Mesenchymal stem cell (in vitro differentiated cells and primary cell): ENCODE results near the gene EML5.

Source experiments
- DNase-seq: peaks from one replicate; pipeline ENCODE4 v3.0.0-alpha.2; 2013
- H2AFZ ChIP-seq: one replicate; pipeline ENCODE4 v1.6.1; 2013; ENCODE audit warnings: low read depth, mild to moderate bottlenecking, control low read depth, inconsistent platforms, low read length, moderate library complexity
- H2AK5ac ChIP-seq: 2 replicates; pipeline ENCODE4 v1.6.1; 2013; ENCODE audit warnings: low read length, moderate library complexity, mild to moderate bottlenecking, inconsistent platforms; ENCODE audit not compliant: severe bottlenecking
- H2BK120ac ChIP-seq: one replicate; pipeline ENCODE4 v1.6.1; 2013; ENCODE audit warnings: low read depth, mild to moderate bottlenecking, inconsistent platforms, low read length, moderate library complexity
- H2BK12ac ChIP-seq, 2 experiments: one replicate each; pipeline ENCODE4 v1.6.1; 2013; ENCODE audit warnings: inconsistent platforms in 2 of 2, low read length in 2 of 2, mild to moderate bottlenecking in 2 of 2, moderate library complexity in 2 of 2, control low read depth in 1 of 2
- H2BK15ac ChIP-seq: one replicate; pipeline ENCODE4 v1.6.1; 2013; ENCODE audit warnings: mild to moderate bottlenecking, low read depth, inconsistent platforms; ENCODE audit not compliant: poor library complexity, severe bottlenecking
- H2BK5ac ChIP-seq: 2 replicates; pipeline ENCODE4 v1.6.1; 2013; ENCODE audit warnings: low read depth, mild to moderate bottlenecking, low read length, control low read depth, inconsistent platforms; ENCODE audit not compliant: poor library complexity, severe bottlenecking
- H3K14ac ChIP-seq, 2 experiments: one replicate each; pipeline ENCODE4 v1.6.1; 2013; ENCODE audit warnings: inconsistent platforms in 2 of 2, low read length in 2 of 2, control low read depth in 1 of 2, mild to moderate bottlenecking in 1 of 2, moderate library complexity in 1 of 2
- H3K18ac ChIP-seq, 2 experiments: one replicate each; pipeline ENCODE4 v1.6.1; 2013; ENCODE audit warnings: inconsistent platforms in 2 of 2, low read length in 2 of 2, control low read depth in 1 of 2, low read depth in 1 of 2, mild to moderate bottlenecking in 1 of 2
- H3K23ac ChIP-seq, 2 experiments: one replicate each; pipeline ENCODE4 v1.6.1; 2013; ENCODE audit warnings: inconsistent platforms in 2 of 2, low read length in 2 of 2, mild to moderate bottlenecking in 2 of 2, moderate library complexity in 2 of 2, control low read depth in 1 of 2
- H3K27ac ChIP-seq: 2 replicates; pipeline ENCODE4 v1.5.1; 2013; ENCODE audit warnings: mild to moderate bottlenecking, moderate library complexity, low read length, control low read depth, inconsistent platforms; ENCODE audit not compliant: poor library complexity, severe bottlenecking
- H3K27me3 ChIP-seq, 2 experiments: 2 replicates each; pipeline versions ENCODE4 v1.6.1 to v1.7.0; 2013; ENCODE audit warnings: low read length in 2 of 2, mild to moderate bottlenecking in 2 of 2, moderate library complexity in 2 of 2, control low read depth in 1 of 2, inconsistent platforms in 1 of 2; ENCODE audit not compliant: control insufficient read depth in 1 of 2, insufficient read depth in 1 of 2
- H3K36me3 ChIP-seq, 2 experiments: 2 replicates each; pipeline versions ENCODE4 v1.6.1 to v1.7.0; 2013; ENCODE audit warnings: low read length in 2 of 2, control low read depth in 1 of 2, inconsistent platforms in 1 of 2, low read depth in 1 of 2, mild to moderate bottlenecking in 1 of 2; ENCODE audit not compliant: insufficient read depth in 2 of 2, control insufficient read depth in 1 of 2
- H3K4ac ChIP-seq, 2 experiments: one replicate each; pipeline ENCODE4 v1.6.1; 2013; ENCODE audit warnings: inconsistent platforms in 2 of 2, low read length in 2 of 2, mild to moderate bottlenecking in 2 of 2, moderate library complexity in 2 of 2, control low read depth in 1 of 2, low read depth in 1 of 2
- H3K4me1 ChIP-seq: 2 replicates; pipeline ENCODE4 v1.6.1; 2013; ENCODE audit warnings: low read depth, low read length, control low read depth; ENCODE audit not compliant: control insufficient read depth, insufficient read depth
- H3K4me2 ChIP-seq: 2 replicates; pipeline ENCODE4 v1.6.1; 2013; ENCODE audit warnings: low read length, mild to moderate bottlenecking, inconsistent platforms; ENCODE audit not compliant: poor library complexity, severe bottlenecking
- H3K4me3 ChIP-seq, 2 experiments: 2 replicates each; pipeline versions ENCODE4 v1.5.1 to v1.7.0; 2013; ENCODE audit warnings: low read length in 2 of 2, mild to moderate bottlenecking in 2 of 2, control low read depth in 1 of 2, low read depth in 1 of 2; ENCODE audit not compliant: insufficient read depth in 1 of 2
- H3K79me1 ChIP-seq: replicated peaks from 2 replicates; pipeline ENCODE4 v1.6.1; 2013; ENCODE audit warnings: mild to moderate bottlenecking, control low read depth, low read length, inconsistent platforms; ENCODE audit not compliant: poor library complexity, severe bottlenecking
- H3K9ac ChIP-seq: 2 replicates; pipeline ENCODE4 v1.7.0; 2013; ENCODE audit warnings: mild to moderate bottlenecking, low read length, moderate library complexity
- H3K9me3 ChIP-seq: 2 replicates; pipeline ENCODE4 v1.7.0; 2013; ENCODE audit warnings: mild to moderate bottlenecking, low read length; ENCODE audit not compliant: control insufficient read depth
- H4K8ac ChIP-seq: one replicate; pipeline ENCODE4 v1.6.1; 2013; ENCODE audit warnings: inconsistent platforms, mild to moderate bottlenecking, low read length, moderate library complexity
- H4K91ac ChIP-seq: one replicate; pipeline ENCODE4 v1.6.1; 2013; ENCODE audit warnings: mild to moderate bottlenecking, low read length, inconsistent platforms
- WGBS: methylation state at CpG from one replicate; pipeline ENCODE4 v1.1.7; 2013; ENCODE audit warnings: mixed read lengths; 5-methylcytosine and 5-hydroxymethylcytosine counted together

EML5 gene

GRCh38 chr14:88729159-88729558, 63.6 kb downstream of the EML5 start:
- H2BK12ac ChIP-seq, result no peak overlapping the region
- no peak overlapping the region for H3K9ac ChIP-seq
- H3K79me1 ChIP-seq, result no peaks in the 10 kb centered on the region
- no peaks in the 10 kb centered on the region for H3K4me1 ChIP-seq
- no peak overlapping the region for H2BK5ac ChIP-seq
- H3K36me3 ChIP-seq, result no peaks in the 10 kb centered on the region
- no peak overlapping the region for H3K4me3 ChIP-seq
- no peak for DNase-seq
- no peaks in the 10 kb centered on the region for H3K27me3 ChIP-seq
- no peak overlapping the region for H4K8ac ChIP-seq
- no peak overlapping the region for H3K23ac ChIP-seq
- no peaks in the 10 kb centered on the region for H3K9me3 ChIP-seq
- no peak overlapping the region for H3K4ac ChIP-seq
- no peak overlapping the region for H2BK15ac ChIP-seq
- H3K14ac ChIP-seq, result no peak overlapping the region
- no peak overlapping the region for H3K27ac ChIP-seq
- no peak overlapping the region for H2AFZ ChIP-seq
- H3K18ac ChIP-seq, result no peak overlapping the region
- H3K4me2 ChIP-seq, result no peak overlapping the region
- no peak overlapping the region for H4K91ac ChIP-seq
- no peak overlapping the region for H2AK5ac ChIP-seq
- no peak overlapping the region for H2BK120ac ChIP-seq

DNA sequence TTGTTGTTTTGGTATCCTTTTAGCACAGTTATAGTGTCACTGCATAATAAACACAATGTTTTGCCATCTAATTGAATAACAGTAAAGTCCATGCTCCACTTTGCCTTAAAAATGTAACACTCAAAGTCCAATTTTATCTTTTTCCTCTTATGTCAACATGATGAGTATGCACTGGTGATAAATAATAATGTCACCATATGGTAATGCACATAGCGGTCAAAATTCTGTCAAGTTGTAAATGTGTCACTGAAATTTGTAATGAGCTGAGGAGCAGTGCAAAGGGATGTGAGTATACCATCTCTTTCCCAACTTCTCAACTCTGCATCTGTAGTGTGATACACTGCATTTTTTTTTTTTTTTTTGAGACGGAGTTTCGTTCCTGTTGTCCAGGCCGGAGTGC, 65.7 kb downstream of the EML5 start:
- no peak overlapping the region for H3K27ac ChIP-seq
- H2BK12ac ChIP-seq, result no peak overlapping the region
- H3K9ac ChIP-seq, result no peak overlapping the region
- no peak overlapping the region for H2AK5ac ChIP-seq
- H3K79me1 ChIP-seq, result no peaks in the 10 kb centered on the region
- H4K8ac ChIP-seq, result no peak overlapping the region
- no peak overlapping the region for H4K91ac ChIP-seq
- no peaks in the 10 kb centered on the region for H3K27me3 ChIP-seq
- H3K9me3 ChIP-seq, result no peaks in the 10 kb centered on the region
- no peak overlapping the region for H2BK120ac ChIP-seq
- no peak for DNase-seq
- no peak overlapping the region for H2BK5ac ChIP-seq
- no peaks in the 10 kb centered on the region for H3K4me1 ChIP-seq
- no peak overlapping the region for H3K4ac ChIP-seq
- H3K23ac ChIP-seq, result no peak overlapping the region
- H2AFZ ChIP-seq, result no peak overlapping the region
- H3K4me2 ChIP-seq, result no peak overlapping the region
- no CpG with 5 or more reads among the region's 4 CpGs for WGBS
- H3K18ac ChIP-seq, result no peak overlapping the region
- no peak overlapping the region for H3K14ac ChIP-seq
- H3K36me3 ChIP-seq, result no peaks in the 10 kb centered on the region
- no peak overlapping the region for H2BK15ac ChIP-seq
- H3K4me3 ChIP-seq, result no peak overlapping the region

GRCh38 chr14:88710709-88711108, 82.0 kb downstream of the EML5 start:
- Histone ChIP-seq H3K18ac (no peak overlapping the region), H3K23ac (no peak overlapping the region), H3K27ac (no peak overlapping the region), H3K4me1 (no peaks in the 10 kb centered on the region), H3K36me3 (no peaks in the 10 kb centered on the region), H2BK120ac (no peak overlapping the region), H3K9me3 (no peaks in the 10 kb centered on the region), H2AK5ac (no peak overlapping the region), H2BK15ac (no peak overlapping the region), H3K4me3 (no peak overlapping the region), H2BK12ac (no peak overlapping the region), H3K27me3 (no peaks in the 10 kb centered on the region), H4K91ac (no peak overlapping the region), H3K4ac (no peak overlapping the region), H3K79me1 (no peaks in the 10 kb centered on the region), H2AFZ (no peak overlapping the region), H2BK5ac (no peak overlapping the region), H3K9ac (no peak overlapping the region), H3K14ac (no peak overlapping the region), H4K8ac (no peak overlapping the region), H3K4me2 (no peak overlapping the region)
- no peak for DNase-seq
- no CpG with 5 or more reads among the region's 2 CpGs for WGBS

GRCh38 chr14:88707088-88707487, 85.7 kb downstream of the EML5 start:
- no peaks in the 10 kb centered on the region for H3K27me3 ChIP-seq
- no peaks in the 10 kb centered on the region for H3K4me1 ChIP-seq
- no peak overlapping the region for H3K9ac ChIP-seq

More at GRCh38 chr14:88707088-88707487, 85.7 kb downstream of the EML5 start:
- H2AK5ac ChIP-seq, result no peak overlapping the region
- WGBS, result no CpG with 5 or more reads among the region's 1 CpG
- H4K91ac ChIP-seq, result no peak overlapping the region
- H2BK120ac ChIP-seq, result no peak overlapping the region
- no peak overlapping the region for H3K14ac ChIP-seq
- DNase-seq, result no peak
- H3K36me3 ChIP-seq, result no peaks in the 10 kb centered on the region
- H2BK12ac ChIP-seq, result no peak overlapping the region
- H3K18ac ChIP-seq, result no peak overlapping the region
- no peak overlapping the region for H3K4me3 ChIP-seq
- H3K9me3 ChIP-seq, result no peaks in the 10 kb centered on the region
- H2BK5ac ChIP-seq, result no peak overlapping the region
- H3K27ac ChIP-seq, result no peak overlapping the region
- H3K79me1 ChIP-seq, result no peaks in the 10 kb centered on the region
- H2BK15ac ChIP-seq, result no peak overlapping the region
- no peak overlapping the region for H2AFZ ChIP-seq
- H3K23ac ChIP-seq, result no peak overlapping the region
- H4K8ac ChIP-seq, result no peak overlapping the region
- H3K4me2 ChIP-seq, result no peak overlapping the region
- H3K4ac ChIP-seq, result no peak overlapping the region
